ENCODE measurements around the gene ARHGAP28. TPM values are rescaled to one million over a fixed set of nuclear protein-coding genes. Genes with fewer than 3 reads are reported as not detected.

Gene ARHGAP28
- total RNA-seq, 1 experiment from 2014 or later: 9.2 TPM

GRCh38 chr18:6745504-6746031 is 16.1 kb downstream of the ARHGAP28 start:
- Histone ChIP-seq H4K91ac (ENCODE audit: insufficient read length, low read depth, low read length) (no peak overlapping the region), H3K23ac (ENCODE audit: insufficient read length, low read depth, low read length) (no peak overlapping the region), H3K9ac (ENCODE audit: extremely low read depth, insufficient read length, low read length) (no peak overlapping the region), H3K4ac (ENCODE audit: low read depth, low read length) (no peak overlapping the region), H4K20me1 (ENCODE audit: control insufficient read depth, insufficient read depth, insufficient read length) (no peaks in the 10 kb centered on the region), H3K56ac (ENCODE audit: insufficient read length, low read depth, low read length) (no peak overlapping the region), H3K14ac (ENCODE audit: insufficient read depth, low read length) (no peak overlapping the region), H3K4me2 (ENCODE audit: insufficient read depth, insufficient read length, low read length) (no peak overlapping the region), H3K79me1 (ENCODE audit: insufficient read depth, low read depth, low read length, poor library complexity, severe bottlenecking) (no peaks in the 10 kb centered on the region), H2BK5ac (ENCODE audit: insufficient read length, low read length) (no peak overlapping the region), H2BK20ac (ENCODE audit: low read depth, low read length, poor library complexity, severe bottlenecking) (no peak overlapping the region), H3K4me1 (ENCODE audit: insufficient read depth, low read length) (0 out of 2 replicates have a peak, but pooled peaks cover 2% of the 10 kb centered on the region), H4K8ac (replicated peaks; ENCODE audit: insufficient read length, low read depth, low read length) (no peak overlapping the region), H3K18ac (ENCODE audit: insufficient read length, low read depth, low read length) (no peak overlapping the region), H3K27ac (ENCODE audit: insufficient read length, low read depth, low read length) (no peak overlapping the region), H2BK12ac (ENCODE audit: insufficient read length, low read depth, low read length) (no peak overlapping the region), H4K5ac (ENCODE audit: insufficient read length, low read depth, low read length) (no peak overlapping the region), H3K23me2 (ENCODE audit: insufficient read length, low read depth, low read length, poor library complexity, severe bottlenecking) (no peaks in the 10 kb centered on the region), H3K79me2 (ENCODE audit: insufficient read depth, low read length) (no peaks in the 10 kb centered on the region; the same call in 1 of the 2 replicates), H3T11ph (ENCODE audit: low read length) (no peak overlapping the region), H2BK15ac (ENCODE audit: low read depth, low read length) (no peak overlapping the region), H3K9me3 (ENCODE audit: control insufficient read depth, low read depth, low read length) (peaks cover 5% of the 10 kb centered on the region), H2AK5ac (ENCODE audit: insufficient read length, low read length) (no peak overlapping the region), H3K27me3 (ENCODE audit: insufficient read depth, low read length) (no peaks in the 10 kb centered on the region; the same call in 1 of the 2 replicates), H2AFZ (ENCODE audit: low read length) (no peak overlapping the region), H2BK120ac (ENCODE audit: low read depth, low read length, poor library complexity, severe bottlenecking) (no peak overlapping the region)
- H3K27me3 Mint-ChIP-seq (ENCODE audit: low read depth): no peaks in the 10 kb centered on the region
- DNase-seq: no peak
- peaks cover 4 to 12% (median 12%) of the 10 kb centered on the region in 3 experiments for H3K36me3 Mint-ChIP-seq (ENCODE audit: insufficient read depth in 1 of 3, low read depth in 3 of 3)
- no peak overlapping the region for H3K4me3 Mint-ChIP-seq
- no peak overlapping the region; a peak in 2 of 7 replicates for H3K27ac Mint-ChIP-seq
- WGBS (ENCODE audit: extremely low coverage, insufficient read length, low lambda C conversion rate): no CpG with 5 or more reads among the region's 5 CpGs
- H3K4me1 Mint-ChIP-seq: peaks cover 20 to 37% of the 10 kb centered on the region in 2 experiments
- no peak for TF ChIP-seq CTCF (conservative IDR thresholded peaks at IDR 0.05)
- H3K9me3 Mint-ChIP-seq: peaks cover 6 to 13% of the 10 kb centered on the region in 2 experiments
